MCF 10A (cell line): ENCODE data around the gene TMEM45A. TPM values are rescaled to one million over a fixed set of nuclear protein-coding genes. Genes with fewer than 3 reads are reported as not detected.
"Not testable (repeated sequence)": the region's sequence is repeated elsewhere in the genome, so short reads cannot be mapped to it uniquely, and the experiment has no call there.

ENCODE experiments used
- BruUV-seq: library from RNA; stranded (reverse); fragments of 400-500 nt; replicated peaks from 2 replicates; lab custom pipeline; 2021; lab: Mats Ljungman, UMichigan
- CTCF ChIA-PET: fragments of 300-600 bp; sonication (Branson Sonifier 250); formaldehyde crosslinking; extraction: SDS; loops from one replicate; lab custom pipeline; 2021; ENCODE audit warnings: antibody characterized with exemption, inconsistent platforms; lab: Yijun Ruan, JAX
- POLR2A ChIA-PET: fragments of 300-600, 350-650 bp; sonication (Branson Sonifier 250); formaldehyde crosslinking; extraction: SDS; loops from one replicate; lab custom pipeline; 2020; ENCODE audit warnings: antibody characterized with exemption, inconsistent platforms; lab: Yijun Ruan, JAX
- DNase-seq: peaks from one replicate; pipeline ENCODE4 v3.0.0-alpha.2; 2018; ENCODE audit not compliant: unreplicated experiment
- H3K27ac Mint-ChIP-seq: one replicate; pipeline ENCODE4 v1.8.0; 2022; ENCODE audit warnings: mild to moderate bottlenecking, low read depth, mixed read lengths; ENCODE audit not compliant: unreplicated experiment
- H3K27me3 Mint-ChIP-seq: one replicate; pipeline ENCODE4 v1.8.0; 2022; ENCODE audit warnings: mixed read lengths; ENCODE audit not compliant: insufficient read depth, unreplicated experiment
- H3K36me3 Mint-ChIP-seq: one replicate; pipeline ENCODE4 v1.8.0; 2022; ENCODE audit warnings: mild to moderate bottlenecking, moderate library complexity, mixed read lengths; ENCODE audit not compliant: insufficient read depth, unreplicated experiment
- H3K4me1 Mint-ChIP-seq: one replicate; pipeline ENCODE4 v1.8.0; 2022; ENCODE audit warnings: mixed read lengths; ENCODE audit not compliant: insufficient read depth, unreplicated experiment
- H3K4me3 Mint-ChIP-seq: one replicate; pipeline ENCODE4 v1.8.0; 2022; ENCODE audit warnings: mild to moderate bottlenecking, moderate library complexity, mixed read lengths; ENCODE audit not compliant: unreplicated experiment
- H3K9me3 Mint-ChIP-seq: one replicate; pipeline ENCODE4 v1.8.0; 2022; ENCODE audit warnings: mixed read lengths; ENCODE audit not compliant: unreplicated experiment
- CTCF ChIP-seq: fragments of 200-600 bp; IDR thresholded peaks from one replicate; pipeline ENCODE4 v1.8.0; 2022; ENCODE audit warnings: antibody characterized with exemption, mild to moderate bottlenecking; ENCODE audit not compliant: unreplicated experiment
- intact Hi-C: fragments of 100-400 bp; cut with micrococcal nuclease; formaldehyde crosslinking; loops from 2 replicates; pipeline ENCODE4 v1.14.1; 2022
- total RNA-seq: library from RNA; stranded (reverse); gene quantifications from 2 replicates; pipeline ENCODE4 v1.2.3, GENCODE V29; 2022

TMEM45A gene
- total RNA-seq, 1 experiment from 2014 or later: 4.1 TPM

GRCh38 chr3:100471444-100471843 lies 21.0 kb upstream of the TMEM45A start:
- CTCF ChIA-PET: interaction anchor here (0.7 to 1.6 kb wide), 5 partner anchors 9 to 168 kb away, joined by 3 to 8 read pairs (median 5); no protein-coding TSS in a partner anchor
- no peak for TF ChIP-seq CTCF
- no peak overlapping the region for H3K4me3 Mint-ChIP-seq
- H3K4me1 Mint-ChIP-seq: no peaks in the 10 kb centered on the region
- H3K9me3 Mint-ChIP-seq: peaks cover 7% of the 10 kb centered on the region
- intact Hi-C loops: no loop called here
- no peaks in the 10 kb centered on the region for H3K36me3 Mint-ChIP-seq
- BruUV-seq: no TSS peak
- DNase-seq: no peak
- H3K27ac Mint-ChIP-seq: no peak overlapping the region
- POLR2A ChIA-PET: interaction anchor here (0.6 kb wide), 1 partner anchor 21 kb away, joined by 3 read pairs; the partner anchor contains the start of gene TMEM45A
- no peaks in the 10 kb centered on the region for H3K27me3 Mint-ChIP-seq

GRCh38 chr3:100477851-100478360 lies 14.5 kb upstream of the TMEM45A start:
- H3K4me3 Mint-ChIP-seq, DNase-seq, BruUV-seq, H3K27ac Mint-ChIP-seq, H3K4me1 Mint-ChIP-seq, POLR2A ChIA-PET, H3K36me3 Mint-ChIP-seq, H3K9me3 Mint-ChIP-seq, intact Hi-C loops, CTCF ChIA-PET: not testable (repeated sequence)
- H3K27me3 Mint-ChIP-seq: peaks cover 15% of the 10 kb centered on the region

- POLR2A ChIA-PET, DNase-seq, H3K9me3 Mint-ChIP-seq, H3K27ac Mint-ChIP-seq, H3K36me3 Mint-ChIP-seq, CTCF ChIA-PET, H3K4me3 Mint-ChIP-seq, intact Hi-C loops, BruUV-seq, H3K4me1 Mint-ChIP-seq: not testable (repeated sequence)
- H3K27me3 Mint-ChIP-seq: peaks cover 21% of the 10 kb centered on the region
Observed at GRCh38 chr3:100478521-100478920, 13.9 kb upstream of the TMEM45A start.

GRCh38 chr3:100480081-100480480 lies 12.3 kb upstream of the TMEM45A start:
- H3K36me3 Mint-ChIP-seq: no peaks in the 10 kb centered on the region
- H3K4me3 Mint-ChIP-seq: no peak overlapping the region
- peaks cover 28% of the 10 kb centered on the region for H3K27me3 Mint-ChIP-seq
- ChIA-PET CTCF (interaction anchor here (1.8 kb wide), 1 partner anchor 17 kb away, joined by 12 read pairs; no protein-coding TSS in a partner anchor), POLR2A (no interaction called here)
- no peak for TF ChIP-seq CTCF
- no peak overlapping the region for H3K27ac Mint-ChIP-seq
- no TSS peak for BruUV-seq
- no peaks in the 10 kb centered on the region for H3K4me1 Mint-ChIP-seq
- intact Hi-C loops: no loop called here
- no peak for DNase-seq
- no peaks in the 10 kb centered on the region for H3K9me3 Mint-ChIP-seq

GRCh38 chr3:100482176-100482575 lies 10.2 kb upstream of the TMEM45A start:
- Mint-ChIP-seq H3K4me3 (no peak overlapping the region), H3K27me3 (peaks cover 28% of the 10 kb centered on the region), H3K27ac (no peak overlapping the region), H3K4me1 (no peaks in the 10 kb centered on the region), H3K9me3 (no peaks in the 10 kb centered on the region), H3K36me3 (no peaks in the 10 kb centered on the region)
- no peak for DNase-seq
- POLR2A ChIA-PET: no interaction called here
- no peak for TF ChIP-seq CTCF
- CTCF ChIA-PET: interaction anchor here (0.5 to 1.5 kb wide), 5 partner anchors 19 to 111 kb away, joined by 3 to 7 read pairs (median 4); no protein-coding TSS in a partner anchor
- no TSS peak for BruUV-seq
- intact Hi-C loops: no loop called here
